B cell (primary cell): Measurements from ENCODE around the gene MTF1. TPM values are rescaled to one million over a fixed set of nuclear protein-coding genes. Genes with fewer than 3 reads are reported as not detected.
A peak's percentile ranks its signal among the peaks of the same experiment; 100 is the strongest.
"Not testable (repeated sequence)": the region's sequence is repeated elsewhere in the genome, so short reads cannot be mapped to it uniquely, and the experiment has no call there.

Experiments used
- ATAC-seq: fragments of 200-7000 bp; cut with Tn5 transposase; one replicate; pipeline ENCODE4 v1.10.0; 2021; ENCODE audit warnings: low read depth, mild to moderate bottlenecking, moderate number of reproducible peaks, moderate library complexity
- CTCF ChIA-PET: fragments of 350-600 bp; sonication (Branson Sonifier 250); formaldehyde crosslinking; loops from one replicate; lab custom pipeline; 2021; ENCODE audit warnings: antibody characterized with exemption, inconsistent platforms; lab: Charles Lee
- POLR2A ChIA-PET: fragments of 350-600 bp; sonication (Branson Sonifier 250); formaldehyde crosslinking; loops from one replicate; lab custom pipeline; 2021; ENCODE audit warnings: antibody characterized with exemption; lab: Charles Lee
- DNase-seq: peaks from one replicate; pipeline ENCODE4 v3.0.0; 2013
- H2AFZ ChIP-seq: 2 replicates; pipeline ENCODE4 v1.6.1; 2012; ENCODE audit warnings: mild to moderate bottlenecking, low read depth, low read length; ENCODE audit not compliant: insufficient read depth, poor library complexity, severe bottlenecking
- H3K27ac ChIP-seq, 2 donors: 1 replicate in 1 of 2; 2 replicates in 1 of 2; pipeline ENCODE4 v1.5.1; 2012 to 2013; ENCODE audit warnings: low read length in 2 of 2, mild to moderate bottlenecking in 2 of 2, moderate library complexity in 1 of 2
- H3K27me3 ChIP-seq, 4 experiments: fragments of 200-600 bp in 1 of 4; sonication (generic) in 1 of 4; replicated peaks in 1 of 4; 1 replicate in 2 of 4; 2 replicates in 2 of 4; pipeline versions ENCODE4 v1.6.1 to v1.7.0; 2013 to 2016; ENCODE audit warnings: low read length in 3 of 4, mild to moderate bottlenecking in 2 of 4, mixed read lengths in 1 of 4, moderate library complexity in 1 of 4; ENCODE audit not compliant: insufficient read depth in 4 of 4, control insufficient read depth in 3 of 4; ENCODE audit errors: control extremely low read depth in 1 of 4
- H3K36me3 ChIP-seq, 2 experiments: replicated peaks in 1 of 2; 1 replicate in 1 of 2; 2 replicates in 1 of 2; pipeline versions ENCODE4 v1.6.1 to v1.7.1; 2013; ENCODE audit warnings: low read length in 1 of 2; ENCODE audit not compliant: insufficient read depth in 2 of 2, control insufficient read depth in 1 of 2; ENCODE audit errors: control extremely low read depth in 1 of 2, extremely low read depth in 1 of 2
- H3K4me1 ChIP-seq, 2 donors: fragments of 200-600 bp in 1 of 2; sonication (generic) in 1 of 2; 1 replicate in 1 of 2; 2 replicates in 1 of 2; pipeline versions ENCODE4 v1.5.1 to v1.6.1; 2013 to 2017; ENCODE audit warnings: low read length in 2 of 2; ENCODE audit not compliant: control insufficient read depth in 2 of 2, insufficient read depth in 2 of 2
- H3K4me2 ChIP-seq: replicated peaks from 2 replicates; pipeline ENCODE3; 2012; ENCODE audit warnings: mild to moderate bottlenecking, low read depth, low read length; ENCODE audit not compliant: poor library complexity, severe bottlenecking
- H3K4me3 ChIP-seq, 5 experiments: fragments of 200-600 bp in 1 of 5; sonication (generic) in 1 of 5; 1 replicate in 3 of 5; 2 replicates in 2 of 5; pipeline versions ENCODE4 v1.5.1 to v1.7.0; 2011 to 2016; ENCODE audit warnings: low read length in 4 of 5, mild to moderate bottlenecking in 4 of 5, low read depth in 2 of 5, control low read depth in 1 of 5, moderate library complexity in 1 of 5; ENCODE audit not compliant: insufficient read depth in 1 of 5; ENCODE audit errors: control extremely low read depth in 1 of 5, extremely low read depth in 1 of 5
- H3K79me2 ChIP-seq: fragments of 200-600 bp; sonication (generic); one replicate; pipeline ENCODE4 v1.6.0; 2016; ENCODE audit warnings: low read length; ENCODE audit not compliant: control insufficient read depth, insufficient read depth
- H3K9ac ChIP-seq: fragments of 200-600 bp; sonication (generic); 2 replicates; pipeline ENCODE4 v1.6.1; 2017; ENCODE audit warnings: mild to moderate bottlenecking, low read length, moderate library complexity
- H3K9me3 ChIP-seq, 3 donors: one replicate each; pipeline versions ENCODE4 v1.6.1 to v1.7.1; 2013; ENCODE audit warnings: low read length in 2 of 3; ENCODE audit not compliant: control insufficient read depth in 2 of 3, insufficient read depth in 1 of 3; ENCODE audit errors: control extremely low read depth in 1 of 3
- H4K20me1 ChIP-seq: 2 replicates; pipeline ENCODE4 v1.6.0; 2012; ENCODE audit warnings: mild to moderate bottlenecking, low read length; ENCODE audit not compliant: insufficient read depth, control insufficient read depth, poor library complexity, severe bottlenecking
- H3K27ac Mint-ChIP-seq: one replicate; pipeline ENCODE4 v1.8.0; 2021; ENCODE audit warnings: mixed read lengths
- H3K27me3 Mint-ChIP-seq: one replicate; pipeline ENCODE4 v1.8.0; 2021; ENCODE audit warnings: mixed read lengths
- H3K4me1 Mint-ChIP-seq: one replicate; pipeline ENCODE4 v1.8.0; 2021; ENCODE audit warnings: mixed read lengths
- H3K4me3 Mint-ChIP-seq: one replicate; pipeline ENCODE4 v1.8.0; 2021; ENCODE audit warnings: mixed read lengths
- H3K9me3 Mint-ChIP-seq: one replicate; pipeline ENCODE4 v1.8.0; 2022; ENCODE audit warnings: mixed read lengths; ENCODE audit not compliant: insufficient read depth
- CTCF ChIP-seq: fragments of 200-600 bp; IDR thresholded peaks from one replicate; pipeline ENCODE4 v1.8.0; 2022; ENCODE audit warnings: antibody characterized with exemption, mild to moderate bottlenecking
- EZH2 ChIP-seq: IDR thresholded peaks from 2 replicates; pipeline ENCODE4 v1.6.1; 2012; ENCODE audit warnings: borderline replicate concordance, low read depth, mild to moderate bottlenecking, moderate library complexity, low read length; ENCODE audit not compliant: insufficient read depth, poor library complexity, severe bottlenecking
- WGBS: methylation state at CpG from one replicate; pipeline ENCODE4 v1.1.5; 2013; ENCODE audit warnings: missing lambda C conversion rate; ENCODE audit not compliant: insufficient coverage; 5-methylcytosine and 5-hydroxymethylcytosine counted together
- intact Hi-C: fragments of 100-400 bp; cut with micrococcal nuclease; formaldehyde crosslinking; loops from one replicate; pipeline ENCODE4 v1.10.0; 2022
- polyA plus RNA-seq: library from polyadenylated mRNA; depleted of rRNA; stranded (reverse); fragments of >200 nt; gene quantifications from 2 replicates; pipeline ENCODE4 v1.2.3, GENCODE V29; 2012
- total RNA-seq, 2 donors: library from RNA; stranded (reverse); fragments of 120-200 nt in 1 of 2; gene quantifications; 1 replicate in 1 of 2; 2 replicates in 1 of 2; pipeline versions ENCODE4 v1.2.3 to v1.2.4, GENCODE V29; 2013 to 2022

The MTF1 gene
- total and polyA plus RNA-seq, 2 donors (not counting 1 experiment from before 2014, with no cell fraction given) = 6.2 to 36.7 TPM

GRCh38 chr1:37901191-37901892 lies 42.0 kb upstream of the MTF1 start:
- Histone ChIP-seq H3K9ac (peak overlapping the region; percentile 14), H3K27me3 (no peaks in the 10 kb centered on the region), H3K9me3 (peaks cover 0 to 9% (median 6%) of the 10 kb centered on the region in 3 donors), H3K4me3 (no peak overlapping the region), H2AFZ (no peak overlapping the region), H3K27ac (peak overlapping the region; percentile 53 to 90), H4K20me1 (peaks cover 11% of the 10 kb centered on the region), H3K4me1 (peaks cover 18 to 23% of the 10 kb centered on the region in 2 donors), H3K36me3 (no peaks in the 10 kb centered on the region), H3K4me2 (peak overlapping the region; percentile 39), H3K79me2 (peaks cover 33% of the 10 kb centered on the region)
- intact Hi-C loops = no loop called here
- DNase-seq (peak; percentile 60), ATAC-seq (peak; percentile 79)
- Mint-ChIP-seq H3K27me3 (no peaks in the 10 kb centered on the region), H3K9me3 (no peaks in the 10 kb centered on the region), H3K4me1 (peaks cover 17% of the 10 kb centered on the region), H3K27ac (peak overlapping the region; percentile 89), H3K4me3 (peak overlapping the region; percentile 69)
- ChIA-PET CTCF (interaction anchor here (0.6 to 2.6 kb wide), 4 partner anchors 10 to 220 kb away, joined by 3 to 5 read pairs (median 3); no protein-coding TSS in a partner anchor), POLR2A (interaction anchor here (0.9 kb wide), 1 partner anchor 25 kb away, joined by 3 read pairs; no protein-coding TSS in a partner anchor)
- WGBS = 50% methylated on average over 5 of the region's 8 CpGs
- TF ChIP-seq CTCF (no peak), EZH2 (no peak)

GRCh38 chr1:37897563-37897962 lies 38.2 kb upstream of the MTF1 start:
- CTCF ChIA-PET, DNase-seq, H3K27me3 Mint-ChIP-seq, H3K27me3 ChIP-seq, H3K27ac Mint-ChIP-seq, H3K4me3 Mint-ChIP-seq, H3K4me3 ChIP-seq, H2AFZ ChIP-seq, intact Hi-C loops, H3K27ac ChIP-seq, H3K36me3 ChIP-seq, H3K9me3 ChIP-seq, POLR2A ChIA-PET, H3K4me2 ChIP-seq, H3K9ac ChIP-seq, H3K9me3 Mint-ChIP-seq, ATAC-seq: not testable (repeated sequence)
- WGBS = no CpG with 5 or more reads among the region's 3 CpGs
- Histone ChIP-seq H4K20me1 (peaks cover 11% of the 10 kb centered on the region), H3K4me1 (peaks cover 18 to 21% of the 10 kb centered on the region in 2 donors), H3K79me2 (peaks cover 32% of the 10 kb centered on the region)
- H3K4me1 Mint-ChIP-seq = peaks cover 14% of the 10 kb centered on the region
